Measurements from ENCODE around the gene IL6ST.
"Not testable (repeated sequence)": the region's sequence is repeated elsewhere in the genome, so short reads cannot be mapped to it uniquely, and the experiment has no call there.

The IL6ST gene

GRCh38 chr5:55994495-55994997, at the start of gene IL6ST:
IL6ST (minus strand) TSS chr5:55994963; CDS start chr5:55976278, 18,685 bp downstream.
- DNase-seq, result peak in 1 of 2 donors; percentile 26

GRCh38 chr5:56039985-56040384, 45.2 kb upstream of the IL6ST start:
- DNase-seq, result no peak

GRCh38 chr5:56038206-56038605, 43.4 kb upstream of the IL6ST start:
- not testable (repeated sequence) for DNase-seq

GRCh38 chr5:56037531-56038010, 42.8 kb upstream of the IL6ST start:
- no peak for DNase-seq

GRCh38 chr5:56035394-56035793, 40.6 kb upstream of the IL6ST start:
- DNase-seq, result not testable (repeated sequence)

GRCh38 chr5:56029871-56030630, 35.3 kb upstream of the IL6ST start:
- DNase-seq, result not testable (repeated sequence)

- DNase-seq, result no peak
These were observed 34.7 kb upstream of the IL6ST start for GRCh38 chr5:56029457-56029856.

- no peak for DNase-seq
These were observed 33.9 kb upstream of the IL6ST start for GRCh38 chr5:56028708-56029107.

- DNase-seq, result no peak
These were observed 32.1 kb upstream of the IL6ST start for GRCh38 chr5:56026863-56027300.

GRCh38 chr5:56025151-56025885, 30.6 kb upstream of the IL6ST start:
- no peak for DNase-seq

- DNase-seq, result no peak
These were observed 30.0 kb upstream of the IL6ST start for GRCh38 chr5:56024810-56025150.

GRCh38 chr5:56023296-56023695, 28.5 kb upstream of the IL6ST start:
- no peak for DNase-seq

GRCh38 chr5:56019306-56020272, 24.8 kb upstream of the IL6ST start:
- no peak for DNase-seq

- no peak for DNase-seq
These were observed 24.1 kb upstream of the IL6ST start for GRCh38 chr5:56018832-56019231.

GRCh38 chr5:56014701-56015100, 19.9 kb upstream of the IL6ST start:
- not testable (repeated sequence) for DNase-seq

- DNase-seq, result not testable (repeated sequence)
These were observed 19.2 kb upstream of the IL6ST start for GRCh38 chr5:56013939-56014338.

- DNase-seq, result peak in 1 of 2 donors; percentile 11
These were observed 17.7 kb upstream of the IL6ST start for GRCh38 chr5:56012281-56012963.

- DNase-seq, result peak in 1 of 2 donors; percentile 18
These were observed 17.1 kb upstream of the IL6ST start for GRCh38 chr5:56011835-56012234.

- no peak for DNase-seq
These were observed 15.7 kb upstream of the IL6ST start for GRCh38 chr5:56010431-56010830.

- no peak for DNase-seq
These were observed 11.8 kb upstream of the IL6ST start for GRCh38 chr5:56006600-56006999.

GRCh38 chr5:56006094-56006493, 11.3 kb upstream of the IL6ST start:
- DNase-seq, result no peak

- DNase-seq, result no peak
These were observed 10.1 kb upstream of the IL6ST start for GRCh38 chr5:56004874-56005273.

Measured in stimulated activated CD4-positive, alpha-beta T cell treated with anti-CD3 and anti-CD28 coated beads, Interleukin-2, amount 100 ng/mL, for 48 hours (primary cell).